Endodermal cell (in vitro differentiated cells): ENCODE measurements around the gene MED23. TPM values are rescaled to one million over a fixed set of nuclear protein-coding genes. Genes with fewer than 3 reads are reported as not detected.

Experiments
- DNase-seq: peaks from one replicate; pipeline ENCODE4 v3.0.0-alpha.2; 2017
- H3K27ac ChIP-seq: 2 replicates; pipeline ENCODE4 v1.5.1; 2013; ENCODE audit warnings: mild to moderate bottlenecking, low read depth, low read length, moderate library complexity
- H3K27me3 ChIP-seq: 2 replicates; pipeline ENCODE4 v1.6.1; 2013; ENCODE audit warnings: mild to moderate bottlenecking, low read length, moderate library complexity; ENCODE audit not compliant: insufficient read depth, control insufficient read depth, poor library complexity, severe bottlenecking
- H3K36me3 ChIP-seq: 2 replicates; pipeline ENCODE4 v1.7.0; 2013; ENCODE audit warnings: mild to moderate bottlenecking, low read length, moderate library complexity; ENCODE audit not compliant: control insufficient read depth, insufficient read depth
- H3K4me1 ChIP-seq: one replicate; pipeline ENCODE4 v1.7.0; 2013; ENCODE audit warnings: low read length; ENCODE audit not compliant: control insufficient read depth, insufficient read depth
- H3K4me3 ChIP-seq: 2 replicates; pipeline ENCODE4 v1.5.1; 2013; ENCODE audit warnings: mild to moderate bottlenecking, low read length, moderate library complexity
- H3K9ac ChIP-seq: 2 replicates; pipeline ENCODE4 v1.6.1; 2013; ENCODE audit warnings: mild to moderate bottlenecking, low read length, moderate library complexity; ENCODE audit not compliant: poor library complexity, severe bottlenecking; ENCODE audit errors: extremely low read depth
- H3K9me3 ChIP-seq: 2 replicates; pipeline ENCODE4 v1.6.1; 2013; ENCODE audit warnings: mild to moderate bottlenecking, low read length, moderate library complexity; ENCODE audit not compliant: control insufficient read depth
- H3K27ac Mint-ChIP-seq: 2 replicates; pipeline ENCODE4 v1.8.0; 2020; ENCODE audit warnings: mixed read lengths
- H3K27me3 Mint-ChIP-seq: 2 replicates; pipeline ENCODE4 v1.8.0; 2021; ENCODE audit warnings: mild to moderate bottlenecking, mixed read lengths; ENCODE audit not compliant: insufficient read depth
- H3K36me3 Mint-ChIP-seq: 2 replicates; pipeline ENCODE4 v1.8.0; 2020; ENCODE audit warnings: low read depth, mixed read lengths
- H3K4me1 Mint-ChIP-seq: 2 replicates; pipeline ENCODE4 v1.8.0; 2020; ENCODE audit warnings: mixed read lengths
- H3K4me3 Mint-ChIP-seq: 2 replicates; pipeline ENCODE4 v1.8.0; 2020; ENCODE audit warnings: mild to moderate bottlenecking, moderate library complexity, mixed read lengths
- H3K9me3 Mint-ChIP-seq: 2 replicates; pipeline ENCODE4 v1.8.0; 2020; ENCODE audit warnings: mild to moderate bottlenecking, mixed read lengths
- CTCF ChIP-seq: fragments of 200-600 bp; sonication (generic); conservative IDR thresholded peaks from 2 replicates; pipeline ENCODE4 v1.5.0; 2021; ENCODE audit warnings: antibody characterized with exemption, mild to moderate bottlenecking
- WGBS, 2 experiments: methylation state at CpG; one replicate each; pipeline versions ENCODE4 v1.1.5 to v1.1.7; 2013; ENCODE audit warnings: missing lambda C conversion rate in 2 of 2, mixed read lengths in 1 of 2; ENCODE audit not compliant: insufficient coverage in 1 of 2, insufficient read length in 1 of 2; 5-methylcytosine and 5-hydroxymethylcytosine counted together
- total RNA-seq, 2 donors: library from RNA; stranded (reverse); fragmentation: NEBNext Ultra II Directional in 1 of 2; extraction: Animal tissue kit (Norgen Biotek cat#: 25700) in 1 of 2; gene quantifications; 2 replicates in 1 of 2; 3 replicates in 1 of 2; pipeline ENCODE4 v1.2.1, GENCODE V29; 2021

The MED23 gene
- total RNA-seq, 2 donors from 2014 or later, result 23.3 to 26.2 TPM

- Mint-ChIP-seq H3K4me1 (no peaks in the 10 kb centered on the region), H3K4me3 (no peak overlapping the region), H3K27me3 (no peaks in the 10 kb centered on the region), H3K27ac (no peak overlapping the region), H3K36me3 (no peaks in the 10 kb centered on the region), H3K9me3 (no peaks in the 10 kb centered on the region)
- TF ChIP-seq CTCF, result no peak
- H3K9me3 ChIP-seq, result no peaks in the 10 kb centered on the region
- 80 to 85% methylated on average over 1 to 2 of the region's 2 CpGs for WGBS, 2 experiments
- H3K27ac ChIP-seq, result no peak overlapping the region
- no peaks in the 10 kb centered on the region for H3K36me3 ChIP-seq
- no peaks in the 10 kb centered on the region for H3K4me1 ChIP-seq
- H3K9ac ChIP-seq, result no peak overlapping the region
- no peak overlapping the region for H3K4me3 ChIP-seq
- DNase-seq, result no peak
- no peaks in the 10 kb centered on the region for H3K27me3 ChIP-seq
Observed at GRCh38 chr6:131643855-131644460, 15.9 kb upstream of the MED23 start.

GRCh38 chr6:131642987-131643611 lies 15.1 kb upstream of the MED23 start:
- Mint-ChIP-seq H3K9me3 (no peaks in the 10 kb centered on the region), H3K4me1 (no peaks in the 10 kb centered on the region), H3K4me3 (no peak overlapping the region), H3K27me3 (no peaks in the 10 kb centered on the region), H3K36me3 (no peaks in the 10 kb centered on the region), H3K27ac (no peak overlapping the region)
- no peak for DNase-seq
- Histone ChIP-seq H3K27me3 (no peaks in the 10 kb centered on the region), H3K4me3 (no peak overlapping the region), H3K27ac (no peak overlapping the region), H3K9ac (no peak overlapping the region), H3K36me3 (no peaks in the 10 kb centered on the region), H3K4me1 (no peaks in the 10 kb centered on the region), H3K9me3 (no peaks in the 10 kb centered on the region)
- 85 to 86% methylated on average over 2 to 3 of the region's 3 CpGs for WGBS, 2 experiments
- no peak for TF ChIP-seq CTCF

GRCh38 chr6:131642565-131642964 lies 14.5 kb upstream of the MED23 start:
- no peaks in the 10 kb centered on the region for H3K27me3 ChIP-seq
- no peaks in the 10 kb centered on the region for H3K4me1 Mint-ChIP-seq
- H3K4me3 ChIP-seq, result no peak overlapping the region
- H3K9ac ChIP-seq, result no peak overlapping the region
- no peaks in the 10 kb centered on the region for H3K4me1 ChIP-seq
- H3K36me3 ChIP-seq, result no peaks in the 10 kb centered on the region
- no peak for DNase-seq
- H3K9me3 ChIP-seq, result no peaks in the 10 kb centered on the region
- no peaks in the 10 kb centered on the region for H3K9me3 Mint-ChIP-seq
- no peak overlapping the region for H3K4me3 Mint-ChIP-seq
- no peak for TF ChIP-seq CTCF
- no peaks in the 10 kb centered on the region for H3K36me3 Mint-ChIP-seq
- no peak overlapping the region for H3K27ac Mint-ChIP-seq
- no peak overlapping the region for H3K27ac ChIP-seq
- WGBS, 2 experiments, result 90 to 96% methylated on average over 6 of the region's 6 CpGs
- no peaks in the 10 kb centered on the region for H3K27me3 Mint-ChIP-seq
